GM23248 (cell line): ENCODE results near the gene C1GALT1. TPM values are rescaled to one million over a fixed set of nuclear protein-coding genes. Genes with fewer than 3 reads are reported as not detected.

Source experiments
- DNase-seq: peaks from one replicate; pipeline ENCODE4 v3.0.0-alpha.2; 2015
- H2AFZ ChIP-seq: fragments of 200-600 bp; sonication (generic); 2 replicates; pipeline ENCODE4 v1.6.1; 2016; ENCODE audit warnings: antibody characterized with exemption
- H3F3A ChIP-seq: fragments of 200-600 bp; sonication (generic); 2 replicates; pipeline ENCODE4 v1.6.1; 2016; ENCODE audit warnings: mild to moderate bottlenecking, antibody characterized with exemption, mixed run types; ENCODE audit not compliant: insufficient read depth
- H3K27ac ChIP-seq: fragments of 200-600 bp; sonication (generic); 2 replicates; pipeline ENCODE4 v1.5.1; 2016; ENCODE audit warnings: mild to moderate bottlenecking
- H3K27me3 ChIP-seq: fragments of 200-600 bp; sonication (generic); replicated peaks from 2 replicates; pipeline ENCODE4 v1.6.1; 2016; ENCODE audit warnings: mild to moderate bottlenecking; ENCODE audit not compliant: insufficient read depth
- H3K36me3 ChIP-seq: fragments of 200-600 bp; sonication (generic); 2 replicates; pipeline ENCODE4 v1.6.1; 2016; ENCODE audit warnings: low read depth, mild to moderate bottlenecking
- H3K4me1 ChIP-seq: fragments of 200-600 bp; sonication (generic); 2 replicates; pipeline ENCODE4 v1.6.1; 2016; ENCODE audit warnings: mild to moderate bottlenecking; ENCODE audit not compliant: insufficient read depth
- H3K4me2 ChIP-seq: fragments of 200-600 bp; sonication (generic); one replicate; pipeline ENCODE4 v1.6.1; 2016; ENCODE audit warnings: mild to moderate bottlenecking; ENCODE audit not compliant: unreplicated experiment
- H3K4me3 ChIP-seq: fragments of 200-600 bp; sonication (generic); 2 replicates; pipeline ENCODE4 v1.5.1; 2016; ENCODE audit warnings: mild to moderate bottlenecking
- H3K79me2 ChIP-seq: fragments of 200-600 bp; sonication (generic); 2 replicates; pipeline ENCODE4 v1.6.1; 2016; ENCODE audit warnings: mild to moderate bottlenecking; ENCODE audit not compliant: insufficient read depth
- H3K9ac ChIP-seq: fragments of 200-600 bp; sonication (generic); 2 replicates; pipeline ENCODE4 v1.6.1; 2016; ENCODE audit warnings: mild to moderate bottlenecking
- H3K9me2 ChIP-seq: fragments of 200-600 bp; sonication (generic); 2 replicates; pipeline ENCODE4 v1.6.1; 2016; ENCODE audit warnings: mixed run types, mild to moderate bottlenecking, moderate library complexity; ENCODE audit not compliant: insufficient read depth
- H3K9me3 ChIP-seq: fragments of 200-600 bp; sonication (generic); one replicate; pipeline ENCODE4 v1.6.1; 2017; ENCODE audit warnings: low read depth
- H4K20me1 ChIP-seq: fragments of 200-600 bp; sonication (generic); 2 replicates; pipeline ENCODE4 v1.6.0; 2016; ENCODE audit not compliant: insufficient read depth
- EZH2 ChIP-seq: fragments of 200-600 bp; sonication (generic); IDR thresholded peaks from 2 replicates; pipeline ENCODE4 v1.6.1; 2018; ENCODE audit warnings: antibody characterized with exemption, mild to moderate bottlenecking; ENCODE audit not compliant: insufficient read depth, poor library complexity, severe bottlenecking
- EZH2phosphoT487 ChIP-seq: fragments of 200-600 bp; sonication (generic); IDR thresholded peaks from 2 replicates; pipeline ENCODE4 v1.6.1; 2018; ENCODE audit warnings: antibody characterized with exemption, moderate library complexity, mild to moderate bottlenecking, low read depth; ENCODE audit not compliant: insufficient read depth
- WGBS, 2 experiments: methylation state at CpG; one replicate each; pipeline ENCODE4 v1.1.6; 2015 to 2017; ENCODE audit warnings: low lambda C conversion rate in 2 of 2, low coverage in 1 of 2; ENCODE audit errors: missing lambda C conversion rate in 2 of 2; 5-methylcytosine and 5-hydroxymethylcytosine counted together
- in situ Hi-C: fragments of 300-500 bp; cut with MboI; formaldehyde crosslinking; loops from 2 replicates; pipeline ENCODE4 v1.15.0; 2020
- polyA plus RNA-seq: library from polyadenylated mRNA; unstranded; fragments of >200 nt; fragmentation: Nextera tagmentation; extraction: Ambion mirVana; gene quantifications from 2 replicates; pipeline ENCODE4 v1.2.1, GENCODE V29; 2016
- total RNA-seq: library from RNA; depleted of rRNA; stranded (reverse); fragments of >200 nt; shearing (Covaris generic); gene quantifications from 2 replicates; pipeline ENCODE4 v1.2.3, GENCODE V29; 2014

The C1GALT1 gene
- total and polyA plus RNA-seq, 2 experiments from 2014 or later, result 72.7 to 75.2 TPM

DNA sequence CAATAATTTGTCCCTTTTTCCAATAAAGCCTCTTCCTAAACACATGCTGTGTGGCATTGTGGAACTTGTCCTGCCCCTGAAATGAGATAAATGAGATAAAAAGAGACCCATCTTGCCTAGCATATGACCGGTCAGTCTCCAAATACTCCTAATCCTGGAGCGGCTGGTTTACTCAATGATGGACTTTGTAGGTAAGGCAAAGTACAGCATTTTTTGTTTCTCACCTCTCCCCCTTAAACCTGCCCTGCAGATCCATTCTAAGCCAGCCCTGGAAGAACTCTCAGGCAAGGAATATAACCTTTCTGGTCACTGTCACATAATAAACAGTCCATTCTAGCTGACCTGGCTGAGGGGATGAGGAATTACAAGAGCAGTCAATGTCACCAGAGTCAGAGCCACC is 110.7 kb downstream of the C1GALT1 start:
- H3K4me2 ChIP-seq, result no peak overlapping the region
- no peaks in the 10 kb centered on the region for H3F3A ChIP-seq
- no peak for TF ChIP-seq EZH2phosphoT487
- no peak for TF ChIP-seq EZH2
- H3K9me3 ChIP-seq, result no peaks in the 10 kb centered on the region
- no peak for DNase-seq
- in situ Hi-C loops, result no loop called here
- no peak overlapping the region for H2AFZ ChIP-seq
- H3K4me3 ChIP-seq, result no peak overlapping the region
- H3K9ac ChIP-seq, result no peak overlapping the region
- no peak overlapping the region for H3K27ac ChIP-seq
- no peaks in the 10 kb centered on the region for H3K27me3 ChIP-seq
- 86 to 89% methylated on average over 2 of the region's 2 CpGs for WGBS, 2 experiments
- H3K9me2 ChIP-seq, result no peaks in the 10 kb centered on the region
- H4K20me1 ChIP-seq, result no peaks in the 10 kb centered on the region
- H3K79me2 ChIP-seq, result no peaks in the 10 kb centered on the region
- no peaks in the 10 kb centered on the region for H3K4me1 ChIP-seq
- H3K36me3 ChIP-seq, result no peaks in the 10 kb centered on the region

GRCh38 chr7:7294911-7295310 is 112.6 kb downstream of the C1GALT1 start:
- Histone ChIP-seq H3K36me3 (no peaks in the 10 kb centered on the region), H3K4me3 (no peak overlapping the region), H4K20me1 (no peaks in the 10 kb centered on the region), H3K9me2 (no peaks in the 10 kb centered on the region), H3K27ac (no peak overlapping the region), H3K4me1 (no peaks in the 10 kb centered on the region), H3F3A (no peaks in the 10 kb centered on the region), H3K27me3 (no peaks in the 10 kb centered on the region), H3K9ac (no peak overlapping the region), H2AFZ (no peak overlapping the region), H3K9me3 (no peaks in the 10 kb centered on the region), H3K4me2 (no peak overlapping the region), H3K79me2 (no peaks in the 10 kb centered on the region)
- WGBS, 2 experiments, result 46 to 57% methylated on average over 4 of the region's 4 CpGs
- in situ Hi-C loops, result no loop called here
- no peak for DNase-seq
- no peak for TF ChIP-seq EZH2phosphoT487
- TF ChIP-seq EZH2, result no peak
